Prostate gland (tissue), 2 donors: ENCODE results near the gene TMEM74B. TPM values are rescaled to one million over a fixed set of nuclear protein-coding genes. Genes with fewer than 3 reads are reported as not detected.

Experiments
- DNase-seq: peaks from one replicate; pipeline ENCODE4 v3.0.0-alpha.2; 2019; ENCODE audit warnings: low spot score
- H3K27ac ChIP-seq, 2 donors: fragments of 200-600 bp; sonication (generic); 2 replicates each; pipeline ENCODE4 v1.5.1; 2017 to 2019
- H3K27me3 ChIP-seq: fragments of 200-600 bp; sonication (generic); replicated peaks from 2 replicates; pipeline ENCODE4 v1.5.1; 2019; ENCODE audit not compliant: insufficient read depth
- H3K36me3 ChIP-seq, 2 donors: fragments of 200-600 bp; sonication (generic); 1 replicate in 1 of 2; 2 replicates in 1 of 2; pipeline versions ENCODE4 v1.5.1 to v1.8.1; 2017 to 2019
- H3K4me1 ChIP-seq: fragments of 200-600 bp; sonication (generic); replicated peaks from 2 replicates; pipeline ENCODE4 v1.5.1; 2019
- H3K4me3 ChIP-seq, 2 donors: fragments of 200-600 bp; sonication (generic); 2 replicates each; pipeline ENCODE4 v1.5.1; 2017 to 2019
- H3K9me3 ChIP-seq: fragments of 200-600 bp; sonication (generic); 2 replicates; pipeline ENCODE4 v1.5.1; 2017
- CTCF ChIP-seq, 4 experiments: fragments of 200-600 bp in 2 of 4; fragments of 450-650 bp in 2 of 4; sonication (generic) in 2 of 4; IDR thresholded peaks; 1 replicate in 3 of 4; 2 replicates in 1 of 4; pipeline ENCODE4 v1.5.1; 2016 to 2019; ENCODE audit warnings: antibody characterized with exemption in 4 of 4, mild to moderate bottlenecking in 2 of 4, moderate library complexity in 2 of 4
- POLR2A ChIP-seq: fragments of 450-650 bp; IDR thresholded peaks from one replicate; pipeline ENCODE4 v1.6.1; 2016; ENCODE audit warnings: antibody characterized with exemption, mild to moderate bottlenecking
- POLR2AphosphoS5 ChIP-seq: sonication (generic); formaldehyde crosslinking; IDR thresholded peaks from one replicate; pipeline ENCODE4 v1.6.1; 2017; ENCODE audit warnings: antibody characterized with exemption
- WGBS: methylation state at CpG from one replicate; pipeline ENCODE4 v1.1.5; 2018; 5-methylcytosine and 5-hydroxymethylcytosine counted together
- intact Hi-C: fragments of 100-400 bp; cut with DNase I; formaldehyde crosslinking; loops from one replicate; pipeline ENCODE4 v1.14.2; 2022
- total RNA-seq, 2 donors: library from RNA; depleted of rRNA; stranded (reverse); fragments of >200 nt; gene quantifications; one replicate each; pipeline ENCODE4 v1.1.0, GENCODE V29; 2016

The TMEM74B gene
- total RNA-seq, 2 donors from 2014 or later: 0.59 to 3.6 TPM

- WGBS: 86% methylated on average over 5 of the region's 5 CpGs
- no peak overlapping the region for H3K4me3 ChIP-seq
- no peaks in the 10 kb centered on the region for H3K4me1 ChIP-seq
- H3K9me3 ChIP-seq: no peaks in the 10 kb centered on the region
- H3K36me3 ChIP-seq: no peaks in the 10 kb centered on the region
- TF ChIP-seq POLR2A (no peak), POLR2AphosphoS5 (no peak)
- no peaks in the 10 kb centered on the region for H3K27me3 ChIP-seq
- H3K27ac ChIP-seq: no peak overlapping the region
- intact Hi-C loops: no loop called here
- no peak for DNase-seq
Measured at GRCh38 chr20:1198751-1199150, 14.0 kb upstream of the TMEM74B start.

- Histone ChIP-seq H3K4me1 (no peaks in the 10 kb centered on the region), H3K27me3 (no peaks in the 10 kb centered on the region), H3K4me3 (no peak overlapping the region), H3K27ac (no peak overlapping the region), H3K9me3 (no peaks in the 10 kb centered on the region), H3K36me3 (no peaks in the 10 kb centered on the region)
- 79% methylated on average over 7 of the region's 7 CpGs for WGBS
- TF ChIP-seq POLR2A (no peak), CTCF (IDR thresholded peaks at IDR 0.05) (no peak), POLR2AphosphoS5 (no peak)
- intact Hi-C loops: no loop called here
- no peak for DNase-seq
Measured at GRCh38 chr20:1197801-1198200, 13.0 kb upstream of the TMEM74B start.

- Histone ChIP-seq H3K27me3 (no peaks in the 10 kb centered on the region), H3K9me3 (no peaks in the 10 kb centered on the region), H3K4me1 (no peaks in the 10 kb centered on the region), H3K4me3 (no peak overlapping the region), H3K27ac (no peak overlapping the region), H3K36me3 (no peaks in the 10 kb centered on the region)
- intact Hi-C loops: no loop called here
- DNase-seq: no peak
- TF ChIP-seq POLR2A (no peak), POLR2AphosphoS5 (no peak), CTCF (IDR thresholded peaks at IDR 0.05) (no peak)
- WGBS: 85% methylated on average over 2 of the region's 2 CpGs
Measured at GRCh38 chr20:1196634-1197033, 11.9 kb upstream of the TMEM74B start.

- 65% methylated on average over 1 of the region's 1 CpG for WGBS
- TF ChIP-seq POLR2AphosphoS5 (no peak), POLR2A (no peak), CTCF (IDR thresholded peaks at IDR 0.05) (no peak)
- intact Hi-C loops: no loop called here
- H3K9me3 ChIP-seq: no peaks in the 10 kb centered on the region
- H3K4me3 ChIP-seq: no peak overlapping the region
- no peaks in the 10 kb centered on the region for H3K4me1 ChIP-seq
- H3K27me3 ChIP-seq: no peaks in the 10 kb centered on the region
- H3K27ac ChIP-seq: no peak overlapping the region
- H3K36me3 ChIP-seq: no peaks in the 10 kb centered on the region
- DNase-seq: no peak
Measured at GRCh38 chr20:1195226-1195625, 10.4 kb upstream of the TMEM74B start.

GRCh38 chr20:1191299-1191698 lies 6.5 kb upstream of the TMEM74B start:
- 73% methylated on average over 3 of the region's 3 CpGs for WGBS
- Histone ChIP-seq H3K36me3 (no peaks in the 10 kb centered on the region), H3K27ac (no peak overlapping the region), H3K4me1 (no peaks in the 10 kb centered on the region), H3K4me3 (no peak overlapping the region), H3K27me3 (no peaks in the 10 kb centered on the region), H3K9me3 (no peaks in the 10 kb centered on the region)
- TF ChIP-seq POLR2AphosphoS5: no peak
- no peak for TF ChIP-seq CTCF (IDR thresholded peaks at IDR 0.05)
- no peak for TF ChIP-seq POLR2A
- DNase-seq: no peak
- intact Hi-C loops: no loop called here
